HG03460 (cell line): ENCODE data around the gene AGAP4.
"Not testable (repeated sequence)": the region's sequence is repeated elsewhere in the genome, so short reads cannot be mapped to it uniquely, and the experiment has no call there.

Experiments used
- ATAC-seq: cut with Tn5 transposase; IDR thresholded peaks from one replicate; pipeline ENCODE4 v1.9.1; 2021; ENCODE audit not compliant: unreplicated experiment

Gene AGAP4

GRCh38 chr10:45794761-45795160, 52.5 kb downstream of the AGAP4 start:
- ATAC-seq: not testable (repeated sequence)

GRCh38 chr10:45790694-45791426, 56.4 kb downstream of the AGAP4 start:
- not testable (repeated sequence) for ATAC-seq

- ATAC-seq: not testable (repeated sequence)
Measured at GRCh38 chr10:45789991-45790390, 57.3 kb downstream of the AGAP4 start.

- not testable (repeated sequence) for ATAC-seq
Measured at GRCh38 chr10:45787212-45787741, 60.0 kb downstream of the AGAP4 start.

- ATAC-seq: not testable (repeated sequence)
Measured at GRCh38 chr10:45786217-45786616, 61.1 kb downstream of the AGAP4 start.
